Mesodermal cell (in vitro differentiated cells): Measurements from ENCODE around the gene HAP1.
A peak's percentile ranks its signal among the peaks of the same experiment; 100 is the strongest.
"Not testable (repeated sequence)": the region's sequence is repeated elsewhere in the genome, so short reads cannot be mapped to it uniquely, and the experiment has no call there.

ENCODE experiments used
- H3K27ac ChIP-seq: 2 replicates; pipeline ENCODE4 v1.7.0; 2013; ENCODE audit warnings: mild to moderate bottlenecking, low read depth, low read length, moderate library complexity; ENCODE audit not compliant: severe bottlenecking
- H3K36me3 ChIP-seq: 2 replicates; pipeline ENCODE4 v1.7.1; 2013; ENCODE audit warnings: mild to moderate bottlenecking, low read length, moderate library complexity; ENCODE audit not compliant: control insufficient read depth, insufficient read depth
- H3K4me1 ChIP-seq: one replicate; pipeline ENCODE4 v1.7.1; 2013; ENCODE audit warnings: mild to moderate bottlenecking, low read length; ENCODE audit not compliant: insufficient read depth, control insufficient read depth, poor library complexity, severe bottlenecking
- H3K4me3 ChIP-seq: 2 replicates; pipeline ENCODE4 v1.7.0; 2013; ENCODE audit warnings: low read length, control low read depth, mild to moderate bottlenecking; ENCODE audit not compliant: insufficient read depth, poor library complexity, severe bottlenecking; ENCODE audit errors: extremely low read depth
- H3K9me3 ChIP-seq: 2 replicates; pipeline ENCODE4 v1.7.1; 2013; ENCODE audit warnings: mild to moderate bottlenecking, low read length, moderate library complexity; ENCODE audit not compliant: control insufficient read depth
- WGBS, 2 experiments: methylation state at CpG; one replicate each; pipeline ENCODE4 v1.1.5; 2013; ENCODE audit warnings: missing lambda C conversion rate in 2 of 2; ENCODE audit not compliant: insufficient coverage in 2 of 2; 5-methylcytosine and 5-hydroxymethylcytosine counted together

The HAP1 gene

DNA sequence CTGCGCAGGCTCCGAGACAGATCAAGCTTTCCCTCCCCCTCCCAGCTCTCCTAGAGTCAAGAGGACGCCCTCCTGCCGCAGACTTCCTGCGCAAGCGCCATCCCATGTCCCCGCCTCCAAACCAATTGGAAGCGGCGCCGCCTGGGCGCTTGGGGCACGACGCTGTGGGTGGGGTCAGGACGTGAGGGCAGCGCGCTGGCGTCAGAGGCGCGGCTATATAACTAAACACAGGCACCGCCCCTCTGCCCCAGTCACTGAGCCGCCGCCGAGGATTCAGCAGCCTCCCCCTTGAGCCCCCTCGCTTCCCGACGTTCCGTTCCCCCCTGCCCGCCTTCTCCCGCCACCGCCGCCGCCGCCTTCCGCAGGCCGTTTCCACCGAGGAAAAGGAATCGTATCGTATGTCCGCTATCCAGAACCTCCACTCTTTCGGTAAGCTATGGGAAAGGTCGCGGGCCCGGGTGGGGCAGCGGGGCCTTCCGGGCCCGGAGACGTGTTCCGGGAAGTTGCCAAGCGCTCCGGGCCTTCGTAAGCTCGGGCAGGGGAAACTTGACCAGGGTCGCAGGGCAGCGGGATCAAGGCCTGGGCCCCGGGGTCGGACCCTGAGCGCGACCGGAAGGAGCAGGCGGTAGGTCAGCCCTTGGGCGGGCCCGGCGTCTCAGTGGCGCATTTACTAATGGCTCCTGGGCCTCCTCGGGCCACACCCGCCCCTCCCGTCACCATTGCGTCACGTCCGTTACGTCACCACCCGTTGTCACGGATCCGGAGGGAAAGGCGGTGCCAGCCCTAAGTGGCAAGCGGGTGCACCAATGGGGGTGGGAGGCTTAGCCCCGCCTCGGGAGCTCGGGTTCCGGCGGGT lies 45.6 kb downstream of the HAP1 start, which contains the start of gene EIF1:
Gene EIF1 (plus strand): TSS at position 245 of the 856 bp plus-strand sequence. CDS start 154 bp downstream, at position 399.
- H3K9me3 ChIP-seq, result peaks cover 3% of the 10 kb centered on the region
- H3K27ac ChIP-seq, result peak within 1 kb of the TSS; percentile 100
- peaks cover 5% of the 10 kb centered on the region for H3K4me1 ChIP-seq
- H3K36me3 ChIP-seq, result peaks cover 45% of the 10 kb centered on the region
- H3K4me3 ChIP-seq, result peak within 1 kb of the TSS; percentile 93
- WGBS, 2 experiments, result 0 to 1% methylated on average over 67 to 68 of the region's 81 CpGs

GRCh38 chr17:41687828-41688640 lies 46.4 kb downstream of the HAP1 start:
- Histone ChIP-seq H3K27ac (peak overlapping the region; percentile 43), H3K9me3 (peaks cover 3% of the 10 kb centered on the region), H3K4me3 (peak overlapping the region; percentile 93), H3K4me1 (peaks cover 5% of the 10 kb centered on the region), H3K36me3 (peaks cover 38% of the 10 kb centered on the region)
- WGBS, 2 experiments, result 14 to 21% methylated on average over 13 to 14 of the region's 23 CpGs

- H3K9me3 ChIP-seq, result peaks cover 3% of the 10 kb centered on the region
- H3K4me3 ChIP-seq, result no peak overlapping the region
- peaks cover 20% of the 10 kb centered on the region for H3K36me3 ChIP-seq
- WGBS, 2 experiments, result 100% methylated on average over 2 to 4 of the region's 4 CpGs
- no peak overlapping the region for H3K27ac ChIP-seq
- peaks cover 5% of the 10 kb centered on the region for H3K4me1 ChIP-seq
Measured at GRCh38 chr17:41686281-41686680, 48.2 kb downstream of the HAP1 start.

DNA sequence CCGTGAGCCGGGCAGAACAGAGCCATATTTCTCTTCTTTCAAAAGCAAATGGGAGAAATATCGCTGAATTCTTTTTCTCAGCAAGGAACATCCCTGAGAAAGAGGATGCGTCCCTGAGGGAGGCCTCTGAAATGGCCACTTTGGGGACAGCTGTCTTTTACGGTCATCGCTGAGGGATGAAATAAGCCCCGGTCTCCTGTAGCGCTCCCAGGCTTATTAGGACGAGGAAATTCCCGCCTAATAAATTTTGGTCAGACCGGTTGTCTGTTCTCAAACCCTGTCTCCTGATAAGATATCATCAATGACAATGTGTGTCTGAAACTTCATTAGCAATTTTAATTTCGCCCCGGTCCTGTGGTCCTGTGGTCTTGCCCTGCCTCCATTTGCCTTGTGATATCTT lies 48.7 kb downstream of the HAP1 start:
- not testable (repeated sequence) for H3K4me1 ChIP-seq, H3K9me3 ChIP-seq, H3K27ac ChIP-seq, H3K4me3 ChIP-seq
- 94% methylated on average over 6 to 13 of the region's 13 CpGs for WGBS, 2 experiments
- peaks cover 15% of the 10 kb centered on the region for H3K36me3 ChIP-seq

GRCh38 chr17:41684035-41684434 lies 50.4 kb downstream of the HAP1 start:
- Histone ChIP-seq H3K36me3 (no peaks in the 10 kb centered on the region), H3K4me3 (no peak overlapping the region), H3K9me3 (peaks cover 3% of the 10 kb centered on the region), H3K4me1 (peaks cover 5% of the 10 kb centered on the region), H3K27ac (no peak overlapping the region)
- 80% methylated on average over 2 of the region's 4 CpGs; no CpG with 5 or more reads in 1 of the 2 experiments for WGBS, 2 experiments

- H3K27ac ChIP-seq, result no peak overlapping the region
- peaks cover 5% of the 10 kb centered on the region for H3K4me1 ChIP-seq
- no peak overlapping the region for H3K4me3 ChIP-seq
- peaks cover 3% of the 10 kb centered on the region for H3K9me3 ChIP-seq
- WGBS, 2 experiments, result 82 to 94% methylated on average over 3 to 6 of the region's 8 CpGs
- H3K36me3 ChIP-seq, result no peaks in the 10 kb centered on the region
Measured at GRCh38 chr17:41683441-41684007, 50.9 kb downstream of the HAP1 start.

GRCh38 chr17:41682631-41683030 lies 51.8 kb downstream of the HAP1 start:
- Histone ChIP-seq H3K4me1 (no peaks in the 10 kb centered on the region), H3K27ac (no peak overlapping the region), H3K9me3 (peaks cover under 1% of the 10 kb centered on the region), H3K36me3 (no peaks in the 10 kb centered on the region), H3K4me3 (no peak overlapping the region)
- 73 to 86% methylated on average over 1 of the region's 5 CpGs for WGBS, 2 experiments

GRCh38 chr17:41681776-41682175 lies 52.7 kb downstream of the HAP1 start:
- 95% methylated on average over 3 of the region's 3 CpGs for WGBS, 2 experiments

DNA sequence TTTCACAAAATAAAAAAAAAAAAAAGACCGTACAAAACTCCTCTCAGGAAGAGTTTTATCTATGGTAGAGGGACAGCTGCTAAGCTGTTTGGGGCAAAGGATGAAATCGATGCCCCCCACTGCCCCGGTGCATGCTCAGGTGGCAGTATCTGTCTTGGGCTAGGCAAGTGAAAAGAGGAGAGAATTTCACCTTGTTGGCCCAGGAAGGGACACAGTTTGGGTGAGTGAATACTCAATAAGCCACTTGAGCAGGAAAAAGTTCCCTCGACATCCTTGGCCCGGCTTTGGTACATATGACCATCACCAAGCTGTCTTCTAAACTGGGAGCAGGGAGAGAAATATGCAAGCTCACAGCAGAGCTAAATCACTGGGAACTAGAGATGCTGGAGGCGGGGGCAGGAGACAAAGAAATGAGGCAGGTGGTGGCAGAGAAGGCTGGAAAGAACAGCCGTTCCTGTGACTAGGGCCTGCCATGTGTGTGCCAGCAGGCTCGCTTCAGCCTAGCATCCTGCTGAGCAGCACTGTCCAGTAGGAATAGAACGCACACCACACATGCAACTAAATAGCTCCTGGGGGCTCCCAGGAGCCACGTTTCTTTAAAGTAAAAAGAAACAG lies 53.9 kb downstream of the HAP1 start:
- H3K4me1 ChIP-seq, result no peaks in the 10 kb centered on the region
- no peaks in the 10 kb centered on the region for H3K36me3 ChIP-seq
- no peak overlapping the region for H3K4me3 ChIP-seq
- no peak overlapping the region for H3K27ac ChIP-seq
- no peaks in the 10 kb centered on the region for H3K9me3 ChIP-seq
- WGBS, 2 experiments, result 83 to 89% methylated on average over 5 to 8 of the region's 10 CpGs

More at GRCh38 chr17:41681776-41682175, 52.7 kb downstream of the HAP1 start:
- no peaks in the 10 kb centered on the region for H3K4me1 ChIP-seq
- no peak overlapping the region for H3K27ac ChIP-seq
- H3K4me3 ChIP-seq, result no peak overlapping the region
- no peaks in the 10 kb centered on the region for H3K36me3 ChIP-seq
- no peaks in the 10 kb centered on the region for H3K9me3 ChIP-seq

DNA sequence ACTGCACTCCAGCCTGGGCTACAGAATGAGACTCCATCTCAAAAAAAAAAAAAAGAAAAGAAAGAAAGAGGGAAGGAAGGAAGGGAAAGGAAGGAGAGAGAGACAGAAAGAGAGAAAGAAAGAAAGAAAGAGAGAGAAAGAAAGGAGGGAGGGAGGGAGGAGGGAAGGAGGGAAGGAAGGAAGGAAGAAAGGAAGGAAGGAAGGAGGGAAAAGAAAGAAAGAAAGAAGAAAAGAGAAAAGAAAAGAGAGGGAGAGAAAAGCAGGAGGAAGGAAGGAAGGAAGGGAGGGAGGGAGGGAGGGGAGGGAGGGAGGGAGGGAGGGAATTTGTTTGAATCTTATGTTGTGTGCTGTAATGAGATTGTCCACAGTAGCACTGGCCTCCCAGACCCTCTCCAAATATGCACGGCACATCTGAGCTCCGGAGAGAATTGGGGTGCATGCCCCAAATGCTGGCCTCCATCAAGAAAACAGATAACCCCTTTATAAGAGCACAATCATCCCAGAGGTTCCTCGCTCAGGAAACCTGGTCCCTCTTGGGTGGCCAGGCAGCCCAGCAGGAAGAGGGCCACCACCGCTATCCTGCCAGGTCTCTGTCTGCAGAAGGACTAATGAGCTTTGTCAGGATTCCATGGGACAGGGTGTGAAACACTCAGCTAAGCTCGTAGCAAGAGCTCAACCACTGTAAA lies 54.6 kb downstream of the HAP1 start:
- no peak overlapping the region for H3K27ac ChIP-seq
- no peaks in the 10 kb centered on the region for H3K4me1 ChIP-seq
- no peak overlapping the region for H3K4me3 ChIP-seq
- WGBS, 2 experiments, result 80 to 90% methylated on average over 3 to 4 of the region's 5 CpGs
- H3K9me3 ChIP-seq, result no peaks in the 10 kb centered on the region
- no peaks in the 10 kb centered on the region for H3K36me3 ChIP-seq
